HG03575 (cell line): Measurements from ENCODE around the gene TMEM106C.
"Not testable (repeated sequence)": the region's sequence is repeated elsewhere in the genome, so short reads cannot be mapped to it uniquely, and the experiment has no call there.

Source experiments
- ATAC-seq: cut with Tn5 transposase; IDR thresholded peaks from one replicate; pipeline ENCODE4 v1.9.1; 2021; ENCODE audit not compliant: unreplicated experiment, insufficient number of reproducible peaks, low FRiP score; ENCODE audit errors: extremely low read depth

TMEM106C gene

DNA sequence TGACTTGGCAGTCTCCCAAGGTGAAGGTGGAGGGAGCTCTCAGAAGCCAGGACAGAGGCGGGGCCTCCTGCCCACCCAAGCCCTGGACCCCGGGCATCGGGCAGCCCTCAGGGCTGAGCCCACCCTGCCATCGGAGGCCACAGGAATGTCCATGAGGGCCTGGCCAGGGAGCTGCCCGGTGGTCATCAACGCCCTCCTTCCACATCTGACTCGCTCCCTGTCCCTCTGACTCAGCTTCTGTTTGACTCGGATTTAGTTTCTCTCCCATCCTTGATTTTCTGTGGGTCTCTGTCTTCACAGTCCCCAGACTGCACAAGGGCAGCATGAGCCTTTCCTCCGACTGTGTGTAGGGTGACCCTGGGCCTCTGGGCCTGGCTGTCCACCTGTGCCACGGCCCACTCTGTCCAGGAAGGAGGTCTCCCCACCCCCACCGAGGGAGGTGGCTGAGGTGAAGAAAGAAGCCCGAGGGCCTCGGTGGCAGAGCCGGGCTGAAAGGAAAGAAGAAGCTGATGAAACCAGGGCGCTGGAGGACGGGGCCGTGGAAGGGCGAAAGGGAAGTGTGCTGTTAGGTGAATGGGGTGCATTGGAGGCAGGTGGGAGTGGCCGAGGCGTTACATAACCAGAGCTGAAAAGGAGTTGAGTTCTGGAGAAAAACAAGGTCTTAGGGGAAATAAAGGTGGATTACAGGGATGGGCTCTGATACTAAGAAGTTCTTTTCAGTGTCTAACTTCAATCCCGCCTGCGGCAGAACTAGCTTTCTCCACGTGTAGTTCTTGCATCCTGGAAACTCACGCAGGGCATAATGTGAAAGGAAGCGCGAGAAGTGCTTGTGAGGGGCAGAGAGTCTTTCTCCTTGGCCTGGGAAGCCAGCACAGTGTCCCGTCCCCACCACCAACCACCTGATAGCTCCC is 16.7 kb upstream of the TMEM106C start:
- ATAC-seq, result no peak

DNA sequence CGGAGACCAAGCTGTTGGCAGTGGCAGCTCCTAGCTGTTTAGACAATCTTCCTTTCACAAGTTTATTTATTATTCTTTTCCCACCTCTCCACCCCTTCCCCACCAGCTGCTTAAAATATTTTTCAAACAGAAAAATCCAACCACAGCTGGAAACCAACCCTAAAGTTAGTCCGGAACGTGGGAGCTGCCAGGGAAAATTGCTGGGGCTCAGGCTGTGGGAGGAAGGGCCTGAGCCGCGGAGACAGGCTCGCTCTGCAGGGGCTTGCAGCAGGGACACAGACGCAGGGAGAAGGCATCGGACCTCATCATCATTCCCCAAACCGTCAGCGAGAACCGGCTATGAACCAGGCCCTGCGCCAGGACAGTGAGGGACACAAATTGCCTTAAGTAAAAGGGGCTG is 16.1 kb upstream of the TMEM106C start:
- no peak for ATAC-seq

DNA sequence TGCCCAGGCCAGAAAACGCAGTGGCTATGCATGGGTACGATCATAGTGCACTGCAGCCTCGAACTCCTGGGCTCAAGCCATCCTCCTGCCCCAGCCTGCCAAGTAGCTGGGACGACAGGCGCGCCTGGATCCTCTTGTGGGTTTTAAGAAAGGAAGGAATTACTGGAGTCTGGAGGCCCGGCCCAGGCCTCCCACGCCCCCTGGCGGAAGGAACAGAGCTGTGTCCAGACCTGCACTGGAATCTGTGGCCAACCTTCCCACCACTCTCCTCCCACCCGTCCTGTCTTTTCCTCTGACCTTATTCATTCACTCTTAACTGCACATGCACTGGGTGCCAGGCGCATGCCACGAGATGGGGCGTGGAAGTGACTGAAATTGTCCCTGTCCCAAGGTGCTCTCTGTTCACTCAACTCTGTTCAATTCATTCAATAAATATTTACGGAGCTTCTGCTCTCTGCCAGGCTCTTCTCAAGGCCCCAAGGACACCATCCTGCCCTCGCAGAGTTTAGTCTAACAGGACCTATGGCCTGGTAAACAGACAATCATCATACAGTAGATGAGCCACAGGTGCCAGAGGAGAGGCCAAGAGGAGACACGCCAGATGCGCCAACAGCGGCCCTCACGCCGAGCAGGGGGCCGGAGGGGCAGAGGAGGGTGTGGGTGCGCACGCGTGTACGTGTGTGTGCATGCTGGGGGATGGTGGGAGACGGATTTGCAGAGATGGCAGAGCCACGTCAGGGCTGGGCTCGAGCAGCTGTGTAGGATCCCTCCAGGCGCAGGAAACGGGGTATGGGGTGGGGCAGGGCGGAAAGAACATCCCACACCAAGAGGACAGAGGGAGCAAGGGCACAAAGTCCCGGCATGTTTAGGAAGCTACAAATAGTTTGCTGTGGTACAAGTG is 13.7 kb upstream of the TMEM106C start:
- ATAC-seq, result no peak

DNA sequence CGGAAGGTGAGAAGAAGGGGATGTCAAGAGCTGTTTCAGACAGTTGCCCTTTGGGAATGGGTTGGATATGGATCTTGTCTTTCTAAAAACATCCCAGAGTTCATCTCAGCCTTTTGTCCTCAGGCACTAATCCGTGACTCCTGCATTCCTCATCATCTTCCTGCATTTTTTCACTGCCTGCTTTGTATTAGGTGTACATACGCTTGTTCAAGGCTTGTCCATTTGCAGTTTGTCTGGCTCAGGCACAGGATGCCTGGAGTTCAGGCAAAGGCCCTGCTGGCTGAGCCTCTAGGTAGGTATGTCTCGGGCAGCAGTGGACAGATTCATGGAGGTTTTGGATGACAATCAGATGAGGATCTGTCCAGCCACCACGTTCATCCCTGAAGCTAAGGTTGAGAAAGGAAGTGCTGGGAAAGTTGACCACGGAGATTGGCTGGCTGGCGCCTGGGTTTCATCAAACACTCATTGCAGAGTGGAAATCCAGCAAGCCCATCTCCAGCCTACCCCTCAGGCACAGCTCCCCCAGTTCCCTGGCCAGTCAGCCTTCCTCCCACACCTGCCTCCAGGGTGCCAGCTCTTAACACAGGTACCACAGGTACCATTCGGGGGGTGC is 12.4 kb upstream of the TMEM106C start:
- ATAC-seq, result no peak

DNA sequence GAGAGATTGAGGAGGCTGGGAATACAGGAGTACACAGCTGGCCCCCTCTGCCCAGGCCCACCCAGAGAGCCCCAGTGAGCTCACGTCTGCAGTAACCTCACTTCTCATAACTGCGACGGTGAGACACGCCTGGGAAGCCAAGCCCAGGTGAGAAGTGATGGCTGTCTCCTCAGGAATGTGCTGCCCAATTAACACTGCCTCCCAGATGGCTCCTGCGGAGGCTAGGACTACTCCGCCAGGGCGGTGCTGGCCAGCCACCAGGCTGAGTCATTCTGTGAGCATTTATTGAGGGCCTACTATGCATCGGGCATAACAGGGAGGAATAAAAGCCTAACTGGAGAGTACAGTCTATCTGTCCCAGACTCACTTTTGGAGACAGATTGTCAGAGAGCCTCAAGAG is 9.3 kb upstream of the TMEM106C start:
- no peak for ATAC-seq

DNA sequence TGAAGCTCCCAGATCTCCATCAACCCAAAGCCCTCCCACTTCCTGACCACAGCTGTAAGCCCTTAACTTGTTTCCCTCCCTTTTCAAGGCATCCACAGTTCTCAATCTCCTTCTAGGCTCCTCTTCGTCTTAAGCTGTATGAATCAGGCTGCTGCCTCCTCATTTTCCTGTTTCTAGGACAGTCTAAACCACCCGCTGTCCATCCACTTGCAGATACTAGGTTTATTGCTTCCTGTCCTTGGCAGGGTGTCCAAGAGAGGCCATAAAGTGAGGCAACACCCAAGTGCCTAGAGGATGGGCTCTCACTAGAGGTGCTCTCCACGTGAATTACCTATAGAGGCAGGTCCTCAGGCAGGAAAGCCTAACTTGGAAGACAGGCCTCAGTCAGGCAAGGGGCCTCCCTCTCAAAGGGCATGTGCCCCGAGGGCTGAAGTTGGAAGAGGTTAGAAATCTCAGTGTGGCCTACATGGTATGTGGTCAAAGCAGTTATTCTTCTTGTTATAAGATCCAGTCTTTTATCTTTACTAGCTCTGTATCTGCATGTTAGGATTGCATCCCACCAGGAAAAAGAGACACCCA is 8.8 kb upstream of the TMEM106C start:
- no peak for ATAC-seq

DNA sequence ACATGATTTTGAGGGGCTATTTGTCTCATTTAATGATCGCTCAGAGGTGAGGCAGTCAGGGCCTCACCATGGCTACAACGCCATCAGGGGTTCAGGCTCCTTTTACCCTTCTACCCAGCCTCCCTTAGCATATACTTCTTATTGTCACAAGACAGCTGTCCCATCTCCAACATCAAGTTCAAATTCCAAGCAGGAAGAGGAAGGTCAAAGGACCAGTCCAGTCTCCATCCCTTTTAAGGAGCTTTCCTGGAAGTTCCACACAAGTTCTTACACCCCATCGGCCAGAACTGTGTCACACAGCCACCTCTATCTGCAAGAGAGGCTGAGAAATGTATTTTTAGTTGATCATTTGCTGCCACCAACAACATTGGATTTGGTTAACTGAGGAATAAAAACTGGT is 8.3 kb upstream of the TMEM106C start:
- no peak for ATAC-seq

DNA sequence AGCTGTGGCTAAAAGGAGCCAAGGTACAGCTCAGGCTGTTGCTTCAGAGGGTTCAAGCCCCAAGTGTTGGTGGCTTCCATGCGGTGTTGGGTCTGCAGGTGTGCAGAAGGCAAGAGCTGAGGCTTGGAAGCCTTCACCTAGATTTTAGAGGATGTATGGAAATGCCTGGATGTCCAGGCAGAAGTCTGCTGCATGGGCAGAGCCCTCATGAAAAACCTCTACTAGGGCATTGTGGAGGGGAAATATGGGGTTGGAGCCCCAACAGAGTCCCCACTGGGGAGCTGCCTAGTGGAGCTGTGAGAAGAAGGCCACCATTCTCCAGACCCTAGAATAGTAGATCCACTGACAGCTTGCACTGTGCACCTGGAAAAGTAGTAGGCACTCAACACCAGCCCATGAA is 5.7 kb upstream of the TMEM106C start:
- ATAC-seq, result not testable (repeated sequence)

DNA sequence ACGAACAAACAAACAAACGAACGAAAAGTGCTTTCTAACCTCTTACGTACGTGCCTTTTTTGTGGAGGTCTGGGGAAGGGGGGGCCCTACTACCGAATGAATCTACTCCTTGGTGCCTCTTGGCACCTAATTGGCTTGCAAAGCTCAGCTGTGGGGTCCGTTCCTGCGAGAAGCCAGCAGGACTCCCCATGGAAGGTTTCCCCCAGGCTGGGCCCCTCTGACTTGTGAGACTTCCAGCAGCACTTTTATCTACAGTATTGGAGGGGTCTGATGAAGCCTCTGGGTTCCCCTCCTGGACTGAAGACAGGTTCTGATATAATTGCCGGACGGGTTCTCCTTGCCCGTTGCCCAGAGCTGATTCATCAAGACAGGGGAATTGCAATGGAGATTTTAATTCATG is 1.2 kb upstream of the TMEM106C start:
- no peak for ATAC-seq

DNA sequence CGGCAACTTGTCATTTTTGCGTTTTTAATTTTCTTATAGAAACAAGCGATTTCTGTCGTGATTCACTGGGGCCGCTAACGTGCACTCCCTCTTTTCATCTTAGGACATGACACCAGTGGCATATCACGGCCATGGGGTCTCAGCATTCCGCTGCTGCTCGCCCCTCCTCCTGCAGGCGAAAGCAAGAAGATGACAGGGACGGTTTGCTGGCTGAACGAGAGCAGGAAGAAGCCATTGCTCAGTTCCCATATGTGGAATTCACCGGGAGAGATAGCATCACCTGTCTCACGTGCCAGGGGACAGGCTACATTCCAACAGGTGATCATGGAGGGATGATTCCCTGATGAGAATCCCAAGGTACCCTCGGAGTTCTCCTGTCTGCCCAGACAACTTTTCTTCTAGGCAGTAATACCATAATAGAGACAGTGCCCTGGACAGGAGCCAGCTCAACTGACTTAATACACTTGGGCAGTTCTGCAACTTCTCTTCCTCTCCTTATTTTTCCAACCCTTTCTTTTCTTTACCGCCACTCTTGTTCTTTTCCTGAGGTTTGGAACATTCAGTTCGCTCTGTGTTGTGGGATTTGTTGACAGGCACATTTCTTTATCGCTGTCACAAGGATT is 821 bp downstream of the TMEM106C start:
- ATAC-seq, result no peak

DNA sequence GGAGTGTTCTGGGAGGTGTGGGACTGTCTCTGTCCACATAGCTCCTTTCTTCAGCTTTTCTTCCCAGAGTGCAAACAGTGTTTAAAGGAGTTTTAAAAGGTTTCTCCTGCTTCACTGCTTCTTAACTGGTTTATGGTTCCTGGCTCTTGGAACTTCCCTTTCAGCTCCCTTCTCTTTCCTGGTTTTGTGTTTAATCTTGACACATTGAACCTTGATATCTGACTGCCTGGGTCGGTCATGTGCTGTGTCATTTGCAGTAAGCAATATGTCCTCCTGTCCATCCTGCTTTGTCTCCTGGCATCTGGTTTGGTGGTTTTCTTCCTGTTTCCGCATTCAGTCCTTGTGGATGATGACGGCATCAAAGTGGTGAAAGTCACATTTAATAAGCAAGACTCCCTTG is 2.2 kb downstream of the TMEM106C start:
- ATAC-seq, result no peak

DNA sequence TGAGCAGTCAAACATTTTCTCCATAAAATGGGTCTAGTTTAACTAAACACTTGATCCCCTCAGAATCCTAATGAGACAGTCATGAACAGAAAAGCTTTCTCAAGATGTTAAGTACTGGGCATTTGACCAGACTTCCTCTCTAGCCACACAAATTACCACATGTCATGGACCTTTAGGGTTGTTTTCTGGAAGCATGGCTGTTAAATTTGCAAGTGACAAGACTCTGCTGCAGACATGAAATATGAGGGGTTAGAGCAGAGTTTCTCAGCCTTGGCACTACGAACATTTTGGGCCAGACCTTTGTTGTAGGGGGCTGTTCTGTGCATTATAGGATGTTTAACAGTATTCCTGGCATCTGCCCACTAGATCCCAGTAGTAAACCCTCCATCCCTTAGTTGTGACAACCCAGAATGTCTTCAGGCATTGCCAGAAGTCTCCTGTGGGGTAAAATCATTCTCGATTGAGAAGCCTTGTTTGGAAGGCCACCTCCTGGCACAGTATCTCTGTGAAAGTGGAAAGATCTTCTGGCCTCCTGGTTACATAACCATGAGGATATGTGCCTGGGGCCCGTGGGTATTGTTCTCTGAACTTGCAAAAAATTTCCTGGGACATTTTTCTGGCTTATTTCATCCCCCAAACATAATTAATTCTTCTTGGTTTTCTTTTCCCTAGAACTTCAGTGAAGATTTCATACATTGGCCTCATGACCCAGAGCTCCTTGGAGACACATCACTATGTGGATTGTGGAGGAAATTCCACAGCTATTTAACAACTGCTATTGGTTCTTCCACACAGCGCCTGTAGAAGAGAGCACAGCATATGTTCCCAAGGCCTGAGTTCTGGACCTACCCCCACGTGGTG is 4.3 kb downstream of the TMEM106C start:
- no peak for ATAC-seq

DNA sequence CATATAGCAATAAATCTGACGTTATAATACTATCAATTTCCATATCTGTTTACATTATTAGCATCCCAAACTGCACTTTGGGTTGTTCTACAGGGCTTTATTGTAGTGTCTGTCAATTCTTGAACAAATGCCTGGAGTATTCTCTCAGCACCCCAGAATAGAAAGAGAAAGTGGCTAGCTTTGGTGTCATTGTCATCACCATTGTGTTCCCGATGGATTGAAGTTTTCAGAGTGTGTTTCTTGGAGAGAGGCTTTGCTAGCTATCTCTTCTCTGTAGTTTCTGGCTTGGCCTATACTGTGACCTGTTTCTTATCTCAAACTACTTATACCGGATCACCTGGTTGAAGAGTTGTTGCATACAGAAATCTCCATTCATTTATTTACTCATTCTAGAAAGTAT is 6.4 kb downstream of the TMEM106C start:
- ATAC-seq, result no peak

DNA sequence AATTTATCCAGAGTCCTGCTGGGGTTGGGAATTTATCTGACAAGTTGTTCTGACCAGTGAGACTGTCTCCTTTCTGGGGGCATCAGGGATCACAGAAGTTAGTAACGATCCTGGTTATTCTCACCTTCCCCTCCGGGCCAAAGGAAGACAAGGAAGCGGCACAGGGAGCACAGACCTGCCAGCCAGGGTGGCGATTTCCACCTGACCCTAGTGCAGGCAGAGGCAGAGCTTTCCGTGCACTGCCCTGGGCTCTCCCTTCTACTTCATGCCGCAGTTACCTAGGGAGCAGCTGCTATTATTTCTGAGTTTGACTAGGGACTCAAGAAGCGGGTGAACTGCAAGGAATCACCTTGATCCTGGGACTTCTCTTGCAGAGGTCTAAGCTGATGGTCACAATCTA is 7.4 kb downstream of the TMEM106C start:
- no peak for ATAC-seq

DNA sequence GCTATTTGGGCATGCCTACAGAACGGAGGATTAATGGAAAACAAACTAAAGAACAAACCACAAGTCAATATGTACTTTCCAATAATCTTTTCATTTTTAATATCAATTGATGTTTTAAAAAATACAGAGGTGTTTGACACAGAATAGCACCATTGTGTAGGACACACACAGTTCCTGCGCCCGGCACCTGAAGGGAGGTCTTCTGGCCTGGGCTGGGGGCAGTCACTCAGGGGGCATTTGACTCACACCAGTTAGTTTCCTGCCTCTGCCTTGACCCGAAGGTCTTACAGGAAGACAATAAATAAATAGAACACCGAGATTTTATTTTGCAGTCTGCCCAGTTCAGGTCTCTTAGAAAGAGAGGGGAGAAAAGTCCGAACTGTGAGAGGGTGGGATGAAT is 9.5 kb downstream of the TMEM106C start:
- ATAC-seq, result no peak

DNA sequence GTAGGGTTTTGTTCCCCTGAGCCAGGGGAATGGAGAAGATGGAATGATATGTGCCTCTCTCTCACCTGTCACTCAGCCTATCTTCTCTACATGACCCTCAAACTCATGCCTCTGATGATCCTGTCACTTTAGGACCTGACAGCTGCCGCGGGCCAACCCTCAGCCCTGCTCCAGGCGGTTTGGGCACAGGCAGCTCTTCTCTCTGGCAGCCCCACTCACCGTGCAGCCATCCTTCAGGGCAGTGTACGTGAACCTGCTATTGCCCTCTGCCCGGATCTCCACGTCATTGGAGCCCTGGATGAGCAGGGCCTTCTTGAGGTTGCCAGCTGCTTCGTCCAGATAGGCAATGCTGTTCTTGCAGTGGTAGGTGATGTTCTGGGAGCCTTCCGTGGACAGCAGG is 10.5 kb downstream of the TMEM106C start:
- no peak for ATAC-seq

DNA sequence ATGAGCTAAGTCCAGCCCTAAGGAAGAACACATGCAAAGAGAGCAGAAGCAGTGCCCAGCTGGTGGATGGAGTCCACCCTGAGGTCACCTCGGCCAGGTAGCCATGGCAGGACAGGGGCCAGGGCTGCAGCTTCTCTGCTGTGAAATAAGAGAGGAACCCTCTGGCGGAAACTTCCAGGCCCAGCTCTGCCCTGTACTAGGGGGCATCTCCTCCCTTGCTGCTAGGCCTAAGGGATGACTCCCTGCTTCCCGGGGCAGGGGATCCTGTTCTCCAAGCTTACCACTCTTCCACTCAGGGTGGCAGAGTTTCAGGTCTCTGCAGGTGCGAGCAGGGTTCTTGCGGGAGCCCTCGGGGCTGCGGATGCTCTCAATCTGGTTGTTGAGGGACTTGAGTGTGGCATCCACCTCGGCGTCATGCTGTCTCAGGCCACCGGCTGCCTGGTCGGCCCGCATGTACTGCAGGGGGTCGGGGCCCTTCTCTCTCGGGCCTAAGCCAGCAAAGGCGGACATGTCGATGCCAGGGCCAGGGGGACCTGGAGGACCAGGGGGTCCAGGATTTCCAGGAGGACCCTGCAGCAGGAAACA is 11.7 kb downstream of the TMEM106C start:
- no peak for ATAC-seq

DNA sequence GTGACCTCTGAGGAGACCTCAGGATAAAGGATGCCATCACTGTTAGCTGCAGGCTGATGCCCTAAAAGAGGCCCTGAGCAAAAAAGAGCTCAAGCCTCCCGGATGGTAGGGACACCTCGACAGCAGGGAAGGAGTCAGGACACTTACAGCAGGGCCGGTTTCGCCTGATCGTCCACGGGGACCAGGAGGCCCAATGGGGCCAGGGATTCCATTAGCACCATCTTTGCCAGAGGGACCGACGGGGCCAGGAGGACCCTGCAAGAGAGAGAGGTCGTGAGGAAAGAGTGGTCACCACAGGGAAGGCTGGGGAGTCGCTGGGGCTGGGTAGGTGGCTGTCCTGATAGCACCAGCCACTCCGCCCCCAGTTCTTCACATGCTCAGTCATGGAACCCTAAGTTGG is 12.4 kb downstream of the TMEM106C start:
- ATAC-seq, result no peak
